ENCODE measurements around the gene GCGR. TPM values are rescaled to one million over a fixed set of nuclear protein-coding genes. Genes with fewer than 3 reads are reported as not detected.

Gene GCGR
- total RNA-seq = under 1 TPM; 0.14 to 0.67 TPM
- long read RNA-seq, partial matches to known transcripts = 0 of 1 reads
- long read RNA-seq, other reads (novel, unspliced or antisense) = 1 of 1 reads

DNA sequence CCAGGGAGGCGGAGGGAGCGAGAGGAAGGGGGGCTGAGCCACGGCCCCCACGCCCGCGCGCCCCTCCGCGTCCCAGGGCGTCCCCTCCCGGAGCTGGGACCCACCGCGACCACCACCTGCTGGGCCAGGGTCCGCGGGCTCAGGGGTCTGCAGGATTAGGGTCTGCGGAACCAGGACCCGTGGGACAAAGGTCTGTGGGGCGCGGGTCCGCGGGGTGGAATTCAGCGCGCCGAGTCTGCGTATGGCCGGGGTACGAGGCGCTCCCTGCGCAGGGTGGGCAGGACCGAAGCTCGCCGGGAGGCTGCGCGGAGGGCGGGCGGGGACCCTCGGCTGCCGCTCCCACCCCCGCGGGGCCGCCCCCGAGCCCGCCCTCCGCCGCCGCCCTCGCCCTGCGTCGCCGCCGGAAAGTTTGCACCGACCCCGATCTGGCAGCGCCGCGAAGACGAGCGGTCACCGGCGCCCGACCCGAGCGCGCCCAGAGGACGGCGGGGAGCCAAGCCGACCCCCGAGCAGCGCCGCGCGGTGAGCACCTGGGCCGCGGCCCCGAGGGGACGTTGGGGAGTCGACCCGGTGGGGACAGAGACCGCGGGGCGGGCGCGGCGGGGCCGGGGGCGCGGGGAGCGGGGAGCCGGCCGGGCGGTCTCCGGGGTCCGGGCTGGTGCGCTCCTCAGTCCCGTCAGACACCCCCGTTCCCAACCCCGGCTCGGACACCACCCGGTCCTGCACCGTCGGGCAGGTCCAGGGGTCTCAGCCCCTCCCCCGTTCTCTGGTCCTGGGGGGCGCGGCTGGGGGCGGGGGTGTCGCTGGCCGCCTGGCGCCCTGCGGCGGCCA is at the start of gene GCGR:
Gene GCGR (plus strand): TSS at position 423 of the 831 bp plus-strand sequence. CDS start 4,869 bp downstream, outside the sequence.
- ATAC-seq (no peak), DNase-seq (no peak)
- intact Hi-C loops (cut with DNase I, micrococcal nuclease) = no loop called here

DNA sequence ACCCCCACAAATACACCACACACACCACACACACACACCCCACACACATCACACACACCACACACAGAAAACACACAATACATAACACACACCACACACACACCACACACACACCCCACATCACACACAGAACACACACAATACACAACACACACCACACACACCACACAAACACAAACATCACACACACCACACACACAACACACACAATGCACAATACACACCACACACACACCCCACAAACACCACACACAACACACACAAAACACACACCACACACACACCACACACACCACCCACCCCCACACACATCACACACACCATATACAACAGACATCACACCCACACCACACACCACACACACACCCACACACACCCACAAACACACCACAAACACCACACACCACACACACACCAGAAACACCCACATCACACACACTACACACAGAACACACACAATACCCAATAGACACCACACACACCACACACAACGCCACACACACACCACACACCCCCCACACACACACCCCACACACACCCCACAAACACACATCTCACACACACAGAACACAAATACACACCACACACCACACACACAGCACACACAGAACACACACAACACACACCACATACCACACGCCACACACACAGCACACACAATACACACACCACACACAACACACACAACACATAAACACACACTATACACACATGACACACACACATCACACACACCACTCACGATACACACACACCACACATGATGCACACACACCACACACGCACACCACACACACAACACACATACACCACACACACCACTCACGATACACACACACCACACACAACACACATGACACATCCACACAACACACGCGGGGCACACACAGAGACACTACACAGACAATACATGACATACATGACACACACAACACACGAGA is 11.0 kb upstream of the GCGR start:
- intact Hi-C loops (cut with DNase I, micrococcal nuclease) = no loop called here
- ATAC-seq (no peak), DNase-seq (no peak)

DNA sequence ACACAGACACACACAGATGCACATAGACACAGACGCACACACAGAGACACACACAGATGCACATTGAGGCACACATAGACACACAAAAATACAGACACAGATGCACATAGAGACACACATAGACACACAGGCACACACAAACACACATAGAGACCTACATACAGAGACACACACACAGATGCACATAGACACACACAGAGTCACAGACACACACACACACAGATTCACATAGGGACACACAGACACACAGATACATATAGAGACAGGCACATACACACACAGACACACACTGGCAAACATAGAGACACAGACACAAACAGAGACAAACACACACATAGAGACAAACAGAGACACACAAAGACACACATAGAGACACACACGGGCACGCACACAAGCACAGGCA is 9.9 kb upstream of the GCGR start:
- intact Hi-C loops (cut with DNase I, micrococcal nuclease) = no loop called here
- DNase-seq (no peak), ATAC-seq (no peak)

DNA sequence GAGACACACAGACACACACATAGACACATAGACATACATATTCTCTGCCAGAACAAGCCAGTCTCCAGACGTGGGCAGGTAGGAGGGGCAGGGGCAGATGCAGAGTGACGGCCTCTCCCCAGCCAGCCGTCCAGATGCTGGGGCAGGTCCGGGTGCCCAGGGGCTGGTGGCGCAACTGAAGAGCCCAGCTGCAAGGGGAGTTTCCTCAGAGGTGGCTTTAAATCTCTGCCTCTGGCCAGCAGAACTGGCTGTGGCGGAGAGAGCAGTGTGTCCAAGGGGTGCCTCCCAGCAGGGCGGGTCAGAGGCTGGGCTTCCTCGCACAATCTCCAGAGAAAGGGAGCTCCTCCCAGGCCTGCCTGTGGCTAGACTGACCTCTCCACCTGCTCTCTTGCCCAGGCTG is 9.4 kb upstream of the GCGR start:
- ATAC-seq (peak; percentile 99), DNase-seq (peak; percentile 57 to 60)
- intact Hi-C loops (cut with DNase I, micrococcal nuclease) = no loop called here

DNA sequence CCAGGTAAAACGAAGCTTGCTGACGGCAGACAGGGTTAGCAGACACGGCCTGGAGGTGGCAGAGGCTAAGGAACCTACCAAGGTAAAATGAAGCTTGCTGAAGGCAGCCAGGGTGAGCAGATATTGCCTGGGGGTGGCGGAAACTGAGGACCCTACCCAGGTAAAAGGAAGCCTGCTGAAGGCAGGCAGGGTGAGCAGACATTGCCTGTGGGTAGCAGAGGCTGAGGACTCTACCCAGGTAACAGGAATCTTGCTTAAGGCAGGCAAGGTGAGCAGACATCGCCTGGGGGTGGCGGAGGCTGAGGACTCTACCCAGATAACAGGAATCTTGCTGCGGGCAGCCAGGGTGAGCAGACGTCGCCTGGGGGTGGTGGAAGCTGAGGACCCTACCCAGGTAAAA is 2.6 kb upstream of the GCGR start:
- DNase-seq (no peak), ATAC-seq (no peak)
- intact Hi-C loops (cut with DNase I, micrococcal nuclease) = no loop called here

DNA sequence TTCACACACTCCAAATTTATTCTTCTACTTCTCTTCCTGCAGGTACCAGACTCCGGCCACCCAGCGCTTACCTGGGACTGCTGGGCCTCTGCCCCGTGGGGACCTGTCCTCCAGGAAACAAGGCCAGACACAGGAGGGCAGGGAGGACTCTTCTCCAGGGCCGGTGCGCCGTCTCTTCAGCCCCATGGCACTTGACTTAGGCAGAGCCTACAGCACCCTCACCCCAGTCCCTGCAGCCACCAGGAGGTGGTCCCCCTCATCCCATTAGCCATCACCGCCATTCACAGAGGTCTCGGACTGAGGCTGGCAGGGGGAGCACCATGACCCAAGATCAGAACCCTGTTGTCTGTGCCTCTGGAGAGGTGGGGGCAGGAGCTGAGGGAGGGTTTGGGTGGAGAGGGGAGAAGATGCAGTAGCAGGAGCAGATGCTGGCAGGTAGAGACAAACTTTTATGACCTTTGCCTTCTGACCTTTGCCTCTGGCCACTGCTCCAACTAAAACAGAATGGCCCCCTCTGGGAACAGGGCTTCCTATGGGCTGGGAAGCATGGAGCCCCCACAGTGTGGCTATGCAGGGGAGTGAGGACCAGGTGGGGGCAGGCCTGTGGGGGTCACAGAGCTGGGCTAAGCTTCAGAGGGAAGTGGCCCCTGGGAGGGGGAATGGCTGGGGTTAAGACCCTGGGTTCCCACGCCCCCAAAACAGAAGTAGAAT is 1.7 kb upstream of the GCGR start:
- ATAC-seq = no peak
- intact Hi-C loops (cut with DNase I, micrococcal nuclease) = no loop called here
- DNase-seq = no peak

DNA sequence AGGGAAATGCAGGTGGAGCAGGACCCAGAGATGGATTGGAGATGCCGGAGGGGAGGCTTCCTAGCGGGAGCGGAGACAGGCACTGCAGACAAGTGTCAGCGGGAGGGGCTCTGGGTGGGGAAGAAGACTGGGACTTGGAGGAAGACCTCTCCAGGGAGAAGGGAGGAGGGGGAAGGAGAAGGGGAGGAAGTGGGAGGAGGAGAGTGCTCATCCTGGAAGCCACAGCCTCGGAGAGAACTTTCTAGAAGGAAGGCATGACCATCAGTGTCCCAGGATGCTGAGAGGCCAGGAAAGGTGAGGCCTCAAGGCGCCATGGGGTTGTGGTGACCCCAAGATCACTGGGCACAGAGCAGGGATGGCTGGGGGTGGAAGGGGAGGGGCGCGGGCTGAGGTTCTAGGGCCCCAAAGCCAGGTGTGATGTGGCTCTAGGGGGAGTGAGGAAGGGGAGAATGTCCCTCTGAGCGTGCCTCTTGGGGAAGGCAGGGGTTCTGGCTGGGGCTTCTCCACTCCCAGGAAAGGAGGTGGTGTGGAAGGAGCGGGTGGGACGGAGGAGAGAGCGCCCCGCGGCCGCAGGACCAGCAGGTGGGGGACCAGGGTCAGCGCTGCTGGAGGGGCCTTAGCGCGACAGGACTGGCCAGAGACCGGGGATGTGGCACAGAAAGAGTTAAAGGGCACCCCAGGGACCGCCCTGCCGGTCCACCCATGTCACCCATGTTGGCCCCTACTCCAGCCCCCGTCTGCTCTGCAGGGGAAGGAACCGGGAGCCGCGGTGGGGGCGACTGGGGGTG is 900 bp upstream of the GCGR start:
- no peak for ATAC-seq
- intact Hi-C loops (cut with DNase I, micrococcal nuclease) = no loop called here
- DNase-seq = no peak

DNA sequence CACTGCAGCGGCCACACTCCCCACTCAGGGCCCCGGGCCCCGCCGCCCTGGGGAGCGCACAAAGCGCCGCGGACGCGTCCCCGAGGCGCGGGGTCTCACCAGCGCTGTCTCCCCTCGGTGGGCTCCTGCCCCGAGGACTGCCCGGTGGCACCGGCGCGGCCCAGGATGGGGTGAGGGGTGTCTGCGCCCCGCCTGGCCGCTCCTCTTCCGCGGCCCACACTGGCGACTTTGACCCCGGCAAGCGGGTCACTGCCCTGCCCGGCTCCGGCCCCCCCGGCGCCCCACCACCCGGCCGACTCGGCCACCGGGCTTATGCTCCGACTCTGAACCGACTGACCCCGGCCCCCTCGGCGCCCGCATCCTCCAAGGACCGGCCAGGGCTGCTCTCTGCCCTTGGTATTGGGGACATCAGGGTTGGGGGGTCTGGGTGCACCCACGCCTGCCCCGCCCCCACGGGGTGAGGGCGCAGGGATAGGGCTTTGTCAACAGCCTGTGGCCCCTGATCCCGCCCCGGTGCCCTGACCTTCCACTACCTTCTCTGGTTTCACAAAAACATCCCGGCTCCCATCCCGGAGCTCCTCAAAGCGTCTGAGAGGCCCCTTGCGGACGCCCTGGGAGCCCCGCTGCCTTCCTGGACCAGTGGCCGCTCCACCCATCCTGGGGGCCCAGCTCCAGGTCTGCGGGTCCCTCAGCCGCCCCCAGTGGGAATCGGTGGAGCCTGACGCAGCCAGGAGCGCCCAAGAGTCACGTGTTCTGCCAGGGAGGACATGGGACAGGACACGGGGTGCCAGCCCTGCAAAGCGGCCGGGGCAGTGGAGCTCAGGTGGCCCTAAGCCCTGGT is 829 bp downstream of the GCGR start:
- ATAC-seq (peak; percentile 40), DNase-seq (no peak)
- intact Hi-C loops (cut with DNase I, micrococcal nuclease) = no loop called here

DNA sequence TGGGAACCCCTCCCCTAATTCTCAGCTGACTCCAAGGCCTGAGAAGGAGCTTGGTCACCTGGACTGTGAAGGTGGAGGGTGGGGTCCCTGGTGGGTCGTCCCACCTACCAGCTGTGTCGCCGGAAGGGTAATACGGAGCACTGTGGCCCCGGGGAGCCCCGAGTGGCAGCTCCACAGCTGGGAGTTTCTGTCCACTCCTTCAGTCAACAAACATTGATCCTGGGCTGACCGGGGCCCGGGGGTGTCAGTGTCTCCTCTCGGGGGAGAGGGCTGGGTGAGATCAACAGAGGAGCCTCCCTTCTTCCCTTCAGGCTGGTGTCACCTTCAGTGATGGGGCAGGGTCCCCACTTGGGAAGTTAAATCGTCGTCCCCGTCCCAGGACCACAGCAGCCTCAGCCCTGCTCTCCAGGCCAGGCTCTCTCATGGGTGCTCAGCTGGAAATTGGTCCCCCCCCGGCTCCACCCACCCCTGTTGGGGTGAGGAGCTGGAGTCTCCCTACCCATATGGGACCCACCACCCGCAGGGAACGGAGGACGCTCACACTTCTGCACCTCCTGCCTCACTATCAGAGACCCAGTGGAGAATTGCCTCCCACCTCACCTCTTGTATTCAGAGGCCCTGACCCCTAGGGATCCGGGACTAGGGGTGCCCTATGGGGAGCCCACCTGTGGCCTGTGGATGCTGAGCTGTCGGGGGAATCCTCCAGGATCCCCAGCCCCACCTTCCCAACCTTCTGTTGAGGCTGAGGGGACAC is 1.9 kb downstream of the GCGR start:
- intact Hi-C loops (cut with DNase I, micrococcal nuclease) = no loop called here
- ATAC-seq (no peak), DNase-seq (no peak)

DNA sequence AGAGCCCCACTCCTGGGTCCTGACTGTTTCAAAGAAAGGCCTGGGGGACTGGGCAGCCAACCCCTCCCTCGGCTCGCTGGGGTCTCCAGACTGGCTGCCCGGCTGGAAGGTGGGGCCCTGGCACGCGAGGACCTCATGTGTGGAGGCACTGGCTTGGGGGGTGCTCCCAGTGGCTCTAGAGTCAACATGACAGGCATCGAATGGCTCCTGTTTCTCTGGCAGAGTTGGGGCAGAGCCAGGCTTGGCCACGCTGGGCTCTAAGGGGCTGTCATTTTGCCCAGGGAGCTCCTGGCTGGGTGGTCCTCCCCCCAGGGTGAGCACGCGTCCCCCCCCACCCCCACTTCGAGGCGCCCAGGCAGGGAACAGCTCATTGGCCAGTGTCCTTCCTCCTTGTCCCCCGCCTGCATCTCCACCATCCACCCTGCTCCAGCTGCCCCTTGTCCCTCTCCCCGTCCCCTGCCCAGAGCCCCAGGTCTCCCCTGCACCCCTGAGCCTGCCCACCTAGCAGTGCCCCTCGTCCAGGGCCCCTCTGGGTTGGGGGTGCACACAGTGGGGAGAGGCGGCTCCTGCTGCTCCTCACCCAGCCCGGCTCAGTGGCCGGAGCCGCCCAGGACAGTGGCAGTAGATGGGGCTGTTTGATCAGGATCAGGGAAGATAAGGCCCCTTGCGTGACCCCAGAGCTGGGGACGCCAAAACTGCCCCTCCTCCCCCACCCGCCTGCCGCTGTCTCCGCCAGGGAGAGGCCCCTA is 2.7 kb downstream of the GCGR start:
- no peak for DNase-seq
- ATAC-seq = no peak
- intact Hi-C loops (cut with DNase I, micrococcal nuclease) = no loop called here

DNA sequence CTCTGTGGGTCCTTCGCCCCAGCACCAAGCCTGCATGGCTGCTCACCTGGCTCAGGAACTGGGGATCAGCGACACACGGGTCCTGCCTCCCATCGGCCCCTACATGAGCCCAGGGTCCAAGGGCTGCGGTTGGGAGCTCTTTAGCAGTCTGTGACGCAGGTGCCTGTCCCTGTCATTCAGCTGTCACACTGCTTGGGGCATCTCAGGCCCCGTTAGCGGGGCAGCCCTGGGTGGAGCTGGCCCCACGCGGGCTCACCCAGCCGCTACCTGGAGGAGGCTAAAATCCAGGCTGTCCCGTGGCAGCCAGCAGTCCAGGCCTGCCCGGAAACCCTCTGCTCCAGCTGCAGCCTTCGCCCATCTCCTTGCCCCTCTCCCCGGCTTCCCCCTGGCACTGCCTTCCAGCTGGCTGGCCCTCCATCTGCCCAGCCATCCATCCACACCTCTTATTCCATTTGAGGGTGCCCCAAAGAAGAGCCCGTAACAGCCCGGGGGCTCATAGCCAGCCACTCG is 3.3 kb downstream of the GCGR start:
- DNase-seq = no peak
- no peak for ATAC-seq
- intact Hi-C loops (cut with DNase I, micrococcal nuclease) = no loop called here

DNA sequence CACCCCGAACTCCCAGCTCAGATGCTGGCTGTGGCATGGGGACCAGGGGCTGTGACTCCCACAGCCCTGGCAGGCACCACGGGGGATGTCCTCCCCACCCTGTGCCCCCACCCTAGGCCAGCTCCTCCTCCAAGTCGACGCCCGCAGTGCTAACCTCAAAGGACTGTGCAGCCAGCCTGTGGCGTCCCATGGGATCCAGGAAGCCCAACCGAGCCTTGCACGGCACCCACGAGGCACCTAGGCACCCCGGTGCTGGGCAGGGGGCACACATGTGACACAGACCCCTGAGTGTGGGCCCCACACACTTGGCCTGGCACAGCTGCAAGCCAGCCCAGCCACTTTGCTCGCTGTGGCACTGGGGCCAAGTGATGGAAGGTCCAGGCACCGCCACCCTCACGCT is 3.9 kb downstream of the GCGR start:
- ATAC-seq (peak; percentile 12), DNase-seq (no peak)
- intact Hi-C loops (cut with DNase I, micrococcal nuclease) = no loop called here

DNA sequence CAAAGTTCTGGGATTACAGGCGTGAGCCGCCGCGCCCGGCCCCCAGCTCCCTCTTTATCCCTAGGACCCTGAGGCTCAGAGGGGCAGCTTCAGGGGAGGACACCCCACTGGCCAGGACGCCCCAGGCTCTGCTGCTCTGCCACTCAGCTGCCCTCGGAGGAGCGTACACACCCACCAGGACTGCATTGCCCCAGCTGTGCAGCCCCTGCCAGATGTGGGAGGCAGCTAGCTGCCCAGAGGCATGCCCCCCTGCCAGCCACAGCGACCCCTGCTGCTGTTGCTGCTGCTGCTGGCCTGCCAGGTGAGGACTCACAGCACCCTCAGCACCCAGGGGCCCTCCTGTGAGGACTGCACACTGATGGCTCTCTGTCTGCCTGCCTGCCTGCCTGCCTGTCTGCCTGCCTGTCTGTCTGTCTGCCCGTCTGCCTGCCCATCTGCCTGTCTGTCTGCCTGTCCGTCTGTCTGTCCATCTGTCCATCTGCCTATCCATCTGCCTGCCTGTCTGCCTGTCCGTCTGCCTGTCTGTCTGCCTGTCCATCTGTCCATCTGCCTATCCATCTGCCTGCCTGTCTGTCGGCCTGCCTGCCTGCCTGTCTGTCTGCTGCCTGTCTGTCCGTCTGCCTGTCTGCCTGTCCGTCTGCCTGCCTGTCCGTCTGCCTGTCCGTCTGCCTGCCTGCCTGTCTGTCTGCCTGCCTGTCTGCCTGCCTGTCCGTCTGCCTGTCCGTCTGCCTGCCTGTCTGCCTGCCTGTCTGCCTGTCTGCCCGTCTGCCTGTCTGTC is 5.0 kb downstream of the GCGR start:
- no peak for DNase-seq
- ATAC-seq = no peak
- intact Hi-C loops (cut with DNase I, micrococcal nuclease) = no loop called here

DNA sequence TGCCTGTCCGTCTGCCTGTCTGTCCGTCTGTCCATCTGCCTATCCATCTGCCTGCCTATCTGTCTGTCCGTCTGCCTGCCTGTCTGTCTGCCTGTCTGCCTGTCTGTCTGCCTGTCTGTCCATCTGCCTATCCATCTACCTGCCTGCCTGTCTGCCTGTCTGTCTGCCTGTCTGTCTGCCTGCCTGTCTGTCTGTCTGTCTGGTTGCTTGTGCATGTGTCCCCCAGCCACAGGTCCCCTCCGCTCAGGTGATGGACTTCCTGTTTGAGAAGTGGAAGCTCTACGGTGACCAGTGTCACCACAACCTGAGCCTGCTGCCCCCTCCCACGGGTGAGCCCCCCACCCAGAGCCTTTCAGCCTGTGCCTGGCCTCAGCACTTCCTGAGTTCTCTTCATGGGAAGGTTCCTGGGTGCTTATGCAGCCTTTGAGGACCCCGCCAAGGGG is 5.6 kb downstream of the GCGR start:
- ATAC-seq (no peak), DNase-seq (no peak)
- intact Hi-C loops (cut with DNase I, micrococcal nuclease) = no loop called here

DNA sequence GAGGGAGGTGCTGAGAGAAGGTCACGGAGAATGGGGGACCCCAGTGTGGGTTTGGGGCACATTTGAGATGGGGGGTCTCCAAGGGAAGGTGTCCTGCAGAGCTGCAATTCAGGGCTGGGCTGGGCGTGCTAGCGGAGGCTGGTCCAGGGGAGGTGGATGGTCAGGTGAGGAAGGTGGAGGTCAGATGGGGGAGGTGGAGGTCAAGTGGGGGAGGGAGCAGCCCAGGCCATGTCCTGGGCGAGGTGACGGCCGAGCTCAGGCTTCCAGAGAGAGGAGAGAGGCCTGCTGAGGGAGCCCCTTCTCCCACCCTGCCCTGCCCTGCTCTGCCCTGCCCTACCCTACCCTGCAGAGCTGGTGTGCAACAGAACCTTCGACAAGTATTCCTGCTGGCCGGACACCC is 6.5 kb downstream of the GCGR start:
- DNase-seq (no peak), ATAC-seq (no peak)
- intact Hi-C loops (cut with DNase I, micrococcal nuclease) = no loop called here
